Measurements from ENCODE around the gene MCF2L2. TPM values are rescaled to one million over a fixed set of nuclear protein-coding genes. Genes with fewer than 3 reads are reported as not detected.

Gene MCF2L2
- total and polyA plus RNA-seq, 2 experiments from 2014 or later: not detected

- in situ Hi-C loops (cut with MboI): no loop called here
- H3K9me3 ChIP-seq (ENCODE audit: low read depth): no peaks in the 10 kb centered on the region
- H3K9ac ChIP-seq: no peak overlapping the region
- no peaks in the 10 kb centered on the region for H3K79me2 ChIP-seq (ENCODE audit: insufficient read depth)
- H3K4me2 ChIP-seq (ENCODE audit: unreplicated experiment): no peak overlapping the region
- H3F3A ChIP-seq (ENCODE audit: insufficient read depth): no peaks in the 10 kb centered on the region
- 66 to 70% methylated on average over 2 of the region's 2 CpGs for WGBS, 2 experiments (ENCODE audit: low coverage in 1 of 2, low lambda C conversion rate in 2 of 2, missing lambda C conversion rate in 2 of 2)
- H3K27me3 ChIP-seq (replicated peaks; ENCODE audit: insufficient read depth): peaks cover 38% of the 10 kb centered on the region
- no peak for DNase-seq
- no peaks in the 10 kb centered on the region for H3K36me3 ChIP-seq (ENCODE audit: low read depth)
- H3K9me2 ChIP-seq (ENCODE audit: insufficient read depth): no peaks in the 10 kb centered on the region
- no peaks in the 10 kb centered on the region for H4K20me1 ChIP-seq (ENCODE audit: insufficient read depth)
- no peak overlapping the region for H2AFZ ChIP-seq
- H3K4me1 ChIP-seq (ENCODE audit: insufficient read depth): peaks cover 4% of the 10 kb centered on the region; the same call in 1 of the 2 replicates
- no peak for TF ChIP-seq EZH2phosphoT487 (IDR thresholded peaks at IDR 0.05; ENCODE audit: insufficient read depth, low read depth)
- no peak for TF ChIP-seq EZH2 (IDR thresholded peaks at IDR 0.05; ENCODE audit: insufficient read depth, poor library complexity, severe bottlenecking)
- no peak overlapping the region for H3K27ac ChIP-seq
- H3K4me3 ChIP-seq: no peak overlapping the region
These were observed 270.3 kb downstream of the MCF2L2 start for GRCh38 chr3:183158113-183158512.

- no peaks in the 10 kb centered on the region for H3K9me2 ChIP-seq (ENCODE audit: insufficient read depth)
- H3K27me3 ChIP-seq (replicated peaks; ENCODE audit: insufficient read depth): peaks cover 34% of the 10 kb centered on the region
- no peak overlapping the region for H3K4me3 ChIP-seq
- DNase-seq: no peak
- no peaks in the 10 kb centered on the region for H3F3A ChIP-seq (ENCODE audit: insufficient read depth)
- no peaks in the 10 kb centered on the region for H3K36me3 ChIP-seq (ENCODE audit: low read depth)
- in situ Hi-C loops (cut with MboI): no loop called here
- H3K79me2 ChIP-seq (ENCODE audit: insufficient read depth): no peaks in the 10 kb centered on the region
- no peak overlapping the region for H3K4me2 ChIP-seq (ENCODE audit: unreplicated experiment)
- H3K9ac ChIP-seq: no peak overlapping the region
- TF ChIP-seq EZH2phosphoT487 (IDR thresholded peaks at IDR 0.05; ENCODE audit: insufficient read depth, low read depth) (no peak), EZH2 (IDR thresholded peaks at IDR 0.05; ENCODE audit: insufficient read depth, poor library complexity, severe bottlenecking) (no peak)
- no peaks in the 10 kb centered on the region for H3K9me3 ChIP-seq (ENCODE audit: low read depth)
- 67 to 73% methylated on average over 5 of the region's 5 CpGs for WGBS, 2 experiments (ENCODE audit: low coverage in 1 of 2, low lambda C conversion rate in 2 of 2, missing lambda C conversion rate in 2 of 2)
- H3K4me1 ChIP-seq (ENCODE audit: insufficient read depth): no peaks in the 10 kb centered on the region
- no peaks in the 10 kb centered on the region for H4K20me1 ChIP-seq (ENCODE audit: insufficient read depth)
- no peak overlapping the region for H2AFZ ChIP-seq
- H3K27ac ChIP-seq: no peak overlapping the region
These were observed 272.2 kb downstream of the MCF2L2 start for GRCh38 chr3:183156266-183156665.

GRCh38 chr3:183155499-183155898 is 272.9 kb downstream of the MCF2L2 start:
- Histone ChIP-seq H3K4me2 (ENCODE audit: unreplicated experiment) (no peak overlapping the region), H3K9me2 (ENCODE audit: insufficient read depth) (no peaks in the 10 kb centered on the region), H4K20me1 (ENCODE audit: insufficient read depth) (no peaks in the 10 kb centered on the region), H3F3A (ENCODE audit: insufficient read depth) (no peaks in the 10 kb centered on the region), H3K4me3 (no peak overlapping the region), H3K9ac (no peak overlapping the region), H3K27me3 (replicated peaks; ENCODE audit: insufficient read depth) (peaks cover 34% of the 10 kb centered on the region), H2AFZ (no peak overlapping the region), H3K79me2 (ENCODE audit: insufficient read depth) (no peaks in the 10 kb centered on the region), H3K9me3 (ENCODE audit: low read depth) (no peaks in the 10 kb centered on the region), H3K36me3 (ENCODE audit: low read depth) (no peaks in the 10 kb centered on the region), H3K4me1 (ENCODE audit: insufficient read depth) (no peaks in the 10 kb centered on the region), H3K27ac (no peak overlapping the region)
- TF ChIP-seq EZH2phosphoT487 (IDR thresholded peaks at IDR 0.05; ENCODE audit: insufficient read depth, low read depth) (no peak), EZH2 (IDR thresholded peaks at IDR 0.05; ENCODE audit: insufficient read depth, poor library complexity, severe bottlenecking) (no peak)
- in situ Hi-C loops (cut with MboI): no loop called here
- WGBS, 2 experiments (ENCODE audit: low coverage in 1 of 2, low lambda C conversion rate in 2 of 2, missing lambda C conversion rate in 2 of 2): 62 to 67% methylated on average over 4 of the region's 4 CpGs
- DNase-seq: no peak

GRCh38 chr3:183153210-183153950 is 275.0 kb downstream of the MCF2L2 start:
- Histone ChIP-seq H3K4me1 (ENCODE audit: insufficient read depth) (0 out of 2 replicates have a peak, but pooled peaks cover 5% of the 10 kb centered on the region), H3K9ac (no peak overlapping the region), H3K27ac (no peak overlapping the region), H3F3A (ENCODE audit: insufficient read depth) (no peaks in the 10 kb centered on the region), H3K9me3 (ENCODE audit: low read depth) (no peaks in the 10 kb centered on the region), H3K9me2 (ENCODE audit: insufficient read depth) (no peaks in the 10 kb centered on the region), H3K4me2 (ENCODE audit: unreplicated experiment) (no peak overlapping the region), H3K27me3 (replicated peaks; ENCODE audit: insufficient read depth) (peaks cover 39% of the 10 kb centered on the region), H3K36me3 (ENCODE audit: low read depth) (no peaks in the 10 kb centered on the region), H3K4me3 (no peak overlapping the region), H4K20me1 (ENCODE audit: insufficient read depth) (no peaks in the 10 kb centered on the region), H3K79me2 (ENCODE audit: insufficient read depth) (no peaks in the 10 kb centered on the region), H2AFZ (no peak overlapping the region)
- 62 to 68% methylated on average over 14 of the region's 14 CpGs for WGBS, 2 experiments (ENCODE audit: low coverage in 1 of 2, low lambda C conversion rate in 2 of 2, missing lambda C conversion rate in 2 of 2)
- no peak for TF ChIP-seq EZH2 (IDR thresholded peaks at IDR 0.05; ENCODE audit: insufficient read depth, poor library complexity, severe bottlenecking)
- no peak for TF ChIP-seq EZH2phosphoT487 (IDR thresholded peaks at IDR 0.05; ENCODE audit: insufficient read depth, low read depth)
- no peak for DNase-seq
- in situ Hi-C loops (cut with MboI): no loop called here
